NCI-H1694 treated with DMSO at 0.1 percent for 48 hours (cell line): ENCODE data around the gene CARS1.
A peak's percentile ranks its signal among the peaks of the same experiment; 100 is the strongest.

Experiments used
- DNase-seq: peaks from one replicate; lab custom pipeline; 2025; lab: John Stamatoyannopoulos, UW

The CARS1 gene

GRCh38 chr11:3037945-3038271 lies 19.3 kb downstream of the CARS1 start:
- no peak for DNase-seq

DNA sequence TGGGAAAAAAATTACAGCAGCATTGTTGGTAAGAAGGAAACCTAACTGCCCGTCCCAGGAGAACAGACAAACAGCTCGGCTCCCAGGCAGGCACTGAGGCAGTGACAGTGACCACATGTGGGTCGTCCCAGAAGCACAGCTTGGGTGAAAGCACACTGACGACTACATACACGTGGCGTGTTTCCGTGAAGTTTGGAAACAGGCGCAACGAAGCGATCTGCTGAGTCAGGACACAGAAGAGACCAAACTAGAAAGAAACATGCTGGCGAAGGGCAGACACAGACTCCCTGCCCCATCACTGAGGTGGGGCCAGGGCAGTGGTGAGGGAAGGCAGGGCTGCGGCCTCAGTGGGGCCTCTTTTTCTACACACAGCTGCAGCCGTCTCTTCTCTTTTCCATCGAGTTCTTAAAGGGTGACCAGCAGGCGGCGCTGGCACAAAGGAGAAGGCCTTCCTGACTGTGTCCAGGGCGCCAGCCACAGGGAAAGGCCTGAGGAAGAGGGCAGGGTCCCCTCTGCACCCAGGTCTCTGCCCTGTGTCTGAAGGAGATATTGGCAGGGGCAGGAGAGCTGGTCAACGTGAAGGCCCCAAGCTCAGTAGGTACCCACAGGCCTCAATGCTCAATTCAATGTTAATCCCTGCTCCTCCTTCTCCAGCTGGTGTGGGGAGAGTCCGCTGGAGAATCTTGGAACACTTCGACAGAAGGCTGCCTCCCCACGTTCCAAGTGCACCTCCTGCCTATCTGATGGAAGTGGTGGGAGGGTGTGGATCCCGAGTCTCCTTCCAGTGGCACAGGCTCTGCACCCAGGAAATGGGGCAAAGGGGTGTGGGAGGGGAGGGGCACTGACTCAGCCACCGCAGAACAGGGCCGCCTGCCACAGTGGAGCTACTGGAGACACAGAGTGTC lies 19.9 kb downstream of the CARS1 start:
- DNase-seq = peak; percentile 31

DNA sequence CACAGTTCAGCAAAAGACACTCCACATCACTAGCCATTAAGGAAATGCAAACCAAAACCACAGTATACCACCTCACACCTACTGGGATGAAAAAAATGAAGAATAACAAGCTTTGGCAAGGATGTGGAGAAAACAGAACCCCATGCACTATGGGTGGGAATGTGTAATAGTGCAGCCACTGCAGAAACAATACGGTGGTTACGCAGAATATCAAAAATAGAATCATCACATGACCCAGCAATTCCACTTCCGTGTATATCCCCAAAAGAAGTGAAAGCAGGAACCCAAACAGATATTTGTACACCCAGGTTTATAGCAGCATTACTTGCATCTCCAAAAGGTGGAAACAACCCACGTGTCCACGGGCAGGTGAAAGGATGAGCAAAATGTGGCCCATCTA lies 20.8 kb downstream of the CARS1 start:
- no peak for DNase-seq

DNA sequence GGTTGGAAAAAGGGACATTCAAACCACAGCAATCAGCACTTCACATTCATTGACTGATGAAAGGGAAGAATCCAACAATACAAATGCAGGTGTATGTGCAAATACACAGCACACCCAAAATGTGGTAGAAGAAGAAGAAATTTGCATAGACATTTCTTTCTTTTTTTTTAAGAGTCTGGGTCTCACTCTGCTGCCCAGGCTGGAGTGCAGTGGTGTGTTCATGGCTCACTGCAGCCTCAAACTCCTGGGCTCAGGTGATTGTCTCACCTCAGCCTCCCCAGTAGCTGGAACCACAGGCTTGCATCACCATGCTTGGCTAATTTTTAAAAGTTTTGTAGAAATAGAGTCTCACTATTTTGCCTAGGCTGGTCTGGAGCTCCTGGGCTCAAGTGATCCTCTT lies 21.9 kb downstream of the CARS1 start:
- no peak for DNase-seq

- DNase-seq = peak; percentile 31
Observed at GRCh38 chr11:3030289-3031070, 26.7 kb downstream of the CARS1 start.

GRCh38 chr11:3028813-3029212 lies 28.4 kb downstream of the CARS1 start:
- DNase-seq = no peak

GRCh38 chr11:3026803-3027202 lies 30.4 kb downstream of the CARS1 start:
- no peak for DNase-seq

GRCh38 chr11:3022982-3023381 lies 34.2 kb downstream of the CARS1 start:
- DNase-seq = no peak

GRCh38 chr11:3022300-3022967 lies 34.8 kb downstream of the CARS1 start:
- no peak for DNase-seq

DNA sequence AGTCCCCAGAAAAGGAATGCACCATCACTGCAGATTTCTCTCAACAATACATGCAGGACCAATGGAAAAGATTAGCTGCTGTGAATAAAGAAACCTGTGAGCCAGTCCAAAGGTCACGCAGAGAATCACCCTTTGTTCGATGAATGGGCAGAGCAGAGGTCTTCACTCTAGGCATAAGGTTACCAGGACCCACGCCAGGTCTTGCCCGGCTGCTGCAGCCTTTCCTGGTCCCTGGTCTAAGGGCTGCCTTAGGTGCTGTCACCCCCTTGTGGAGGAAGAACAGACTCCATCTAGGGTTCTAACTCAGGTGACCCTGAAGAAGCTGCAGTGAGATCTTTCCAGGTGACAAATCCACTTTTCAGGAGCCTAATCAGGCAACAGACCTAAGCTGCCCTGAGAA lies 36.1 kb downstream of the CARS1 start:
- peak; percentile 16 for DNase-seq

DNA sequence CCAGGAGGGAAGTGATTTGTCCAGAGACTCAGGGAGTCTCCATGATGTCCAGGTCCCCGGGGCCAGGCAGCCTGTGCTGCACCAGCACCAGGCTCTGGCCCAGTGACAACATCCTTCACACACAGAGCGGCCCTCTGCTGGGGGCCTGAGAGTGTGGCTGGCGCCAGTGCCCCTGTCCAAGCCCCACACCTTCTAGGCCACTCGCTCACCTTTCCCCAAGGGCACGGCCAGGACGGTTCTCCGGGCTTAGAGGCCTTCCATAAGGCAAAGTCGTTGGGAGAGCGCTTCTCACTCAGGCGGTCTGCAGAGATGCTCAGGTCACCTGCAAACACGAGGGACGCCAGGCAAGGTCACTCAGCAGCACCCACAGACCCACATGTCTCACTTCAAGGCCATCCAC lies 37.2 kb downstream of the CARS1 start:
- no peak for DNase-seq

- DNase-seq = no peak
Observed at GRCh38 chr11:3018596-3018995, 38.6 kb downstream of the CARS1 start.

- DNase-seq = no peak
Observed at GRCh38 chr11:3016861-3017260, 40.4 kb downstream of the CARS1 start.

DNA sequence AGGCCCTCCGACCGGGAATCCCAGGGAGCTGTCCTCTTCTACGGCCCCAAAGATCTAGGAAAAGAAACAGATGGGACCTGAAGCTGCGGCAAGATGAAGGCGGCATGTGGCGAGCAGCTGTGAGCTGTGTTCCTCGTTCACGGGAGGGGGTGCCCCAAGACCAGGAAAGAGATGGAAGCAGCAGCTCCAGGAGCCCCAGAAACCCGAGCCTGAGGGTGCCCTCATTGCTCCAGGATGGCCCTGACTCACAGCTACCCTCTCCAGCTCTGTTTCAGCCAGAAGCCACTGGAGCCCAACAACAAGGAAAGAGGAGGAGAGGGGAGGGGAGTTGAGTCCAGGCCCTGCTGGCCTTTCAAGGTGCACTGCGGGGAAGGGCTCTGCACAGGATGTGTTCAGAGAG lies 41.4 kb downstream of the CARS1 start:
- no peak for DNase-seq

DNA sequence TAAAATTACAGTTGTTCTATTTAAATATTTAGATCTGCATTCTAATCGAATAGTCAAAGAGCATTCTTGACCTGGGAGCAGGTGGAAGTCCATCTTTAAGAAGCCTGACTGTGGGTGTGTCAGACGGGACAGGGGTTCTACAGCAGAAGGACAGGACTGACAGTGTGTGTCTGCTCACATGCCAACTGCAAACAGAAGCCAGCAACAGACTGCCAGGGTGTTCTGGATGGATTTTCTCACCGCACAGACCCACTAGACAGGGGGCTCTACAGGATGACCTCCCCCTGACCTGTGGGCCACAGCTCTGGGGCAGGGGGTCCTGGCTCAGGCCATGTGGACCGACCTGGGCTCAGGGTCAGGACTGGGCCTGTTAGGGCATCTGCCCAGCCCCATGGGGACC lies 42.3 kb downstream of the CARS1 start:
- DNase-seq = no peak

DNA sequence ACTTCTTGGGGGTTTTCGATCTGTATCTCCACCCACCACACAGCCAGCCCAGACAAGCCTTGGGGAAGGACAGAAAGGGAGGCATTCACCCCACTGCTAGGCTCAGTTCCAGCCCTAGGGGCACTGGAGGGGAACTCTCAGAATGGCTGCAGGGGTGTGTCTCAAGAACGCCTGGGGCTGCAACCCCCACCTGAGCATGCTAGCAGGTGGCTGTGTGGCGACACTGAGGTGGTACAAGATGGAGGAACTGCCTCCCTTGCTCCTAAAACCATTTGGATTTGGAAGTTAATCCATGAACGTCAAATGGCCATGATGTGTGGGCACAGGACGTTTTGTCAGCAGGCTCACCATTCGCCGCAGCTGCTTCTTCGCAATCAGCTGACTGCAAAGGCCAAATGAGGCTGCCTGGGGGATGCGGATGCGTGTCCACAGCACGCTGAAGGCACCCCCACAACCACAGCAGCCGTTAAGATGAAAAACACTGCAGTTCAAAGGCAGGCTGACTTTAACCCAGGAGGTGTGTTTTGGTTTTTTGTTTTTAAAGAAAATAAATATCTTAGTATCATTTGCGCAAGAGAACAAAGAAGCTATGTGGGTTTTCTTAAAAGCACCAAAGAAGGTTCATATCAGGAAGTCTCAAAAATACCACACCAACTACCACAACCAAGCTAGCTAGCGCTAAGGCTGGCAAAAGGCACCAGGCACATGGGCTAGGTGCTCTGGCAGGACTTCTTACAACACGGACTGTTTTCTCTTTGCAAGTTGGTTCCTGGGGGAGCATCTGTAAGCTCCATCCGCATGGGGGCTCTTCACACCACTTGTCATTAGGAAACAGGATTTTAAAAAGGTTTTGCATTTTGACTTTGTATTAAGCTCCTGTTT lies 42.9 kb downstream of the CARS1 start:
- DNase-seq = no peak

- DNase-seq = no peak
Observed at GRCh38 chr11:3011891-3012885, 45.0 kb downstream of the CARS1 start.

DNA sequence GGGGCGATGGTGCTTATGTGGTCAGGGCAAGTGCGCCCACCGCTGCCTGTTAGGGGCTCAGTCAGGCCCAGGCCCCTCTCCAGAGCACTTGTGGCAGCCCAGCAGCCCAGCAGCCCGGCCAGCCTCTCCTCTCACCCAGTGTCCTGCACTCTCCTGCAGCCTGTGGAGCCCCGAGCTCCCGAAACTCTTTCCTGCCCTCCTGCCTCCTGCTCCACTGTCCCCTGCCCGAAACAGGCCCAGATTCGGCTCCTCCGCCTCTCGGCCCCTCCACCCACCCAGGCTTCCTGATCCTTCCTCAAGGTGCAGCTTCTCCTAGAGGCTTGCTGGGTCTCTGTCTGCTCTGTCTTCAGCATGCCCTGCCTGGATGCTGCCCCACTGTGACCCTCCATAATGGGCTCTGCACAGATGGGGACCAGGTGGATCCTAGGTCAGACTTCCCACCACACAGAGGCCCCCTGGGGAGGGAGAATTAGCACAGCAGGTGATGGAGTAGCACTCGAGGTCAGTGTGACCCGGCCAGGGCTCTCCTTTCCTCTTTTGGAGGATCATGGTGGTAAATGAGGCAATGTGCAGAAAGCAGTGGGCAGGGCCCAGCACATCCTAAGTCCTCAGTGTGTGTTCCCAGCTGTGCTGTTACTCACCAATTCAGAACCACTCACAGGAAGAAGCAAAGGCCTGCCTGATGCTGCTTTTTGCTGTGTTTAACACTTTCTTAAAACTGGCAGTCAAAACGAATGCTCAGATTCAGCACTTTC lies 46.5 kb downstream of the CARS1 start:
- no peak for DNase-seq

DNA sequence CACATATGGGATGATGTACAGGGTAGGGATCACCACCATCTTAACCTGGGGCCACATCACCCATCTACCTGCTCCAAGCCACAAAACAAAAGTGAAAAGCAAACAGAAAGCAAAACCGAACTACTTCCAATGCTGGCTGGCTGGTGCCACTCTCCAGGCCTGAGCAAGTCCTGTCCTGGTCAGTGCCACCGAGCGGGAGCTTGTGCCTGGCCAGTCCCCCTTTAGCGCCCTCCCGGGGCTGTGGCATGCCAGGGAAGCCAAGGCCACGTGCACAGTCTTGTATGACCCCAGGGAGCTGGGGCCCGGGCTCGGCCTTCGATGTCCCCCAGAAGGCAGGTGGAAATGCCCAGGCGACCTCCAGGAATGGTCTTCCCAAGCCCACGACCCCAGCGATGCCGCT lies 47.2 kb downstream of the CARS1 start:
- DNase-seq = no peak

GRCh38 chr11:3009481-3009880 lies 47.7 kb downstream of the CARS1 start:
- no peak for DNase-seq
